Skin epidermis (tissue), 12 donors: ENCODE results near the gene ZNF335.
"Not testable (repeated sequence)": the region's sequence is repeated elsewhere in the genome, so short reads cannot be mapped to it uniquely, and the experiment has no call there.

Experiments used
- H3K27ac ChIP-seq, 21 experiments: fragments of 200-600 bp; sonication (generic) in 11 of 21; one replicate each; pipeline ENCODE4 v1.5.0; 2020; ENCODE audit warnings: mild to moderate bottlenecking in 3 of 21, inconsistent platforms in 2 of 21, moderate library complexity in 2 of 21
- H3K4me3 ChIP-seq, 7 experiments: fragments of 200-600 bp; sonication (generic) in 2 of 7; one replicate each; pipeline ENCODE4 v1.5.0; 2020; ENCODE audit warnings: inconsistent platforms in 2 of 7, mild to moderate bottlenecking in 2 of 7, moderate library complexity in 1 of 7

ZNF335 gene

DNA sequence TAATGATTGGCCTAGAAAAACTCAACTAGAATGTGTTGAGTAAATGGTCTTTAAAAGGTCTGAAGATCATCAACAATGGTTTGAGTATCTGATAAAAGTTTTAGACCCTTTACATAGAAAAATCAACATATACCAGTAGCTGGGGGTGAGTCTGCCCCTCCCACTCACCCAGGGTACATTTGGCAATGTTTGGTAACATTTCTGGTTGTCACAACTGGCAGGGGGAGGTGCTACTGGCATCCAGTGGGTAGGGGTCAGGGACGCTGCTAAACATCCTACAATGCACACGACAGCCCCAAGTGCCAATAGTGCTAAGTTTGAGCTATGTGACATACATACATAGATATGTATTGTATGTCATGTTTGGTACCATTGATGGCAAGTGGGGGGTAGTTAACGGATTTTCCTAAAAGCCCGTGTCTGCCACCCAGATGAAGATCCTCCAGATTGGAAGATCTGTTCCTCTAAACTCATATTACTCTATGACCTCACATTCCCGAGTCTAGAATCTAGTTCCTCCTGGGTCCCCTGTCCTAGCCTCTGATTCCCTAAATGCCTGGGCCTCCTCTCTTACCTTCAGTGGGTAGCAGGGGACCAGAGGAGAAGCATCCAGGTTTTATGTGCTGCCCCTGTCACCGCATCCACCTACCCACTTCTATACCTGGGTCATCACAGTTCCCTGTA, 34.2 kb upstream of the ZNF335 start:
- Histone ChIP-seq H3K4me3 (no peak overlapping the region), H3K27ac (peak overlapping the region in 4 of 21 experiments; percentile 39 to 80 (median 66))

DNA sequence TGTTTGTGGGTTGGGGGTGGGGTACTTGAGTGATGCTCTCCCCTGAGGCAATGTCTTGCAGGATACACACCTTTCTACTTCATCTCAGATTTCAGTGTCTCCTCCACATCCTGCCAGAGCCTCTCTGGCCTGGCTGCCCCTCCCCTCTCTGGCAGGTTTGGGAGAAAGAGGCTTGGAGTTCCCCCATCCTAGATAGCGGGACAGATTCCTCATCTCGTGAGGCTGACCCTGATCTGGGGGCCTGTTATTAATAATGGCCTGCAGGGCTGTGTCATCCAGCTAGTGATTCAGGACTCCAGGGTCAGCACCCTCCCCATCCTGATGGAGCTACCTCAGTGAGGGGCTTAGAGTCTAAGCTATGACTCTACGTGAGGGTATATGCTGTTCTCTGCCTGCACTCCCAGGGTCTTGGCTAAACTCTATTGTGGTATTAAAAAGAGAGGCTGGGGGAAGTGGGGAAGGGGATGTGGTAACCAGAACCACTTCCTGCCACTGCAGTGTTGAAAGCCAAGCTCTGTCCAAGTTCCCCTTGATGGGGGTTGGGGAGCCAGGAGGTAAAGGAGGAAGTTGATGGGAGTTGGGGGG, 33.0 kb upstream of the ZNF335 start:
- Histone ChIP-seq H3K27ac (peak overlapping the region in 14 of 21 experiments; percentile 14 to 80 (median 49)), H3K4me3 (peak overlapping the region in 1 of 7 experiments; percentile 4)

DNA sequence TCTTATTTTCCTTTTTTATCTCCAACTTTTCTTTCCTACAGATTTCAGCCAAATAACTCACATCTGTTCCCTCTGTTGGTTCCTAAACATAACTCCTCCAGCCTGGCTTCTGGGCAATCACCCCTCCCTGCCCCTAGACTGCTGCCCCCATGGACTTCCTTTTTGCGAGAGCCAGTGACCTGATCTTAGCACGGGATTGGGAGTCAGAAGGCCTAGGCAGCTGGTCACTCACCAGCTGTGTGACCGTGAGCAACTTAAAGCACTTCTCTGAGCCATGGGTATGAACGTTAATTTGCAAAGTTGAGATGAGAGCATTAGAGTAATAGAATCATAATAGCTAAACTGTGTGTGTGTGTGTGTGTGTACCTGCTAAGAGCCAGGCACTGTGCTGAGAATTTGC, 32.2 kb upstream of the ZNF335 start:
- Histone ChIP-seq H3K27ac (peak overlapping the region in 10 of 21 experiments; percentile 24 to 80 (median 59)), H3K4me3 (no peak overlapping the region)

DNA sequence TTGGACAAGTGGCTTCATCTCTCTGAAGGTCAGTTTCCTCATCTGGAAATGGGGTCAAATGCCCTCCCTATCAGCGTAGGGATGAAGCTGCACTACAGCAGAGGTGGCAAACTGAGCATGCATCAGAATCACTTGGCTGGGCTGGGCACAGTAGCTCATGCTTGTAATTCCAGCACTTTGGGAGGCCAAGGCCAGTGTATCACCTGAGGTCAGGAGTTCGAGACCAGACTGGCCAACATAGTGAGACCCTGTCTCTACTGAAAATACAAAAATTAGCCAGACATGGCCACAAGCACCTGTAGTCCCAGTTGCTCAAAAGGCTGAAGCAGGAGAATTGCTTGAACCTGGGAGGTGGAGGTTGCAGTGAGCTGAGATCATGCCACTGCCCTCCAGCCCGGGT, 30.0 kb upstream of the ZNF335 start:
- no peak overlapping the region for H3K4me3 ChIP-seq
- H3K27ac ChIP-seq: no peak overlapping the region

DNA sequence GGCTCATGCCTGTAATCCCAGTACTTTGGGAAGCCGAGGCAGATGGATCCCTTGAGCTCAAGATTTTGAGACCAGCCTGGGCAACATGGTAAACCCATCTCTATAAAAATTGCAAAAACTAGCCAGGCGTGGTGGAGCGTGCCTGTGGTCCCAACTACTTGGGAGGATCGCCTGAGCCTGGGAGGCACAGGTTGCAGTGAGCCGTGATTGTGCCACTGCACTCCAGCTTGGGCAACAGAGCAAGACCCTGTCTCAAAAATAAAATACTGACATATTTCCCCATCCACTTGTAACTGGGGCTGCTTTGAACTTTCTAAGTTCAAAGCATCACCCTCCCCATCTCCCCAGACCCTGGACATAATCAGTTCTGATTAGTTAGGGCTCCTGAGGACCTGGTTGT, 29.5 kb upstream of the ZNF335 start:
- Histone ChIP-seq H3K4me3 (no peak overlapping the region), H3K27ac (peak overlapping the region in 5 of 21 experiments; percentile 31 to 74 (median 39))

DNA sequence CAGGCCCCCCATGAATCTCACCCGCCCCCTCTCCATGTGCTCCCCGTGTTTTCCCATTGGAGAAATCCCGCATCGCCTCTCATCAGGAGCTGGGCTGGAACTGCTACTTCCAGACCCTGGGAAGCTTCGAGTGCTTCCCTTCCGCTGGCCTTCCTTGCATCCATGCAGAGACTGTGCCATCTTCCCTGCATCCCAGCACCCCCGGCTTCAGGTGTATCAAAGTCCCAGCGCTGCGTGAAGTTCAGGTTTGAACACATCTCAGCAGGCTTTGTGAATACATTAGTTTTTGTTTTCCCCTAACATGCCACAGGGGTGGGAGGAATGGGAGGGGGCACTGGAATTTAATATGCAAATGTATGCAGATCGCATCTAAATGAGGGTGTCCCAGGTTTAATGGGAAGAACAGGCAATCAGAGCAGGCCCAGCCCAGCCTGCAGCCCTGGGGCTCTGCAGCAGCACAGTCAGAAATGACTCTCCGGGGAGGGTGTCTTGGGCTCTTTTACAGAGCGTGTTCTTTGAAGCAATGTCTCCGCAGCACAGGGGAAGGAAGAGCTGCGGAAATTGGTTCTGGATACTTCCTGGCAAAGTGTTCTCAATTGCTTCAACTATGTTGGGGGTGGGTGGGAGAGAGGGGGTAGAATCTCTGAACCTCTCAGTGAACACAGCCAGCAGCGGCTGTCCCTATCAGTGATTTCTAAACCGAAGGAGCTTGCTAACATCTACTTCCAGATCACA, 28.4 kb upstream of the ZNF335 start:
- H3K4me3 ChIP-seq: no peak overlapping the region
- peak overlapping the region in 10 of 21 experiments; percentile 18 to 74 (median 38) for H3K27ac ChIP-seq

DNA sequence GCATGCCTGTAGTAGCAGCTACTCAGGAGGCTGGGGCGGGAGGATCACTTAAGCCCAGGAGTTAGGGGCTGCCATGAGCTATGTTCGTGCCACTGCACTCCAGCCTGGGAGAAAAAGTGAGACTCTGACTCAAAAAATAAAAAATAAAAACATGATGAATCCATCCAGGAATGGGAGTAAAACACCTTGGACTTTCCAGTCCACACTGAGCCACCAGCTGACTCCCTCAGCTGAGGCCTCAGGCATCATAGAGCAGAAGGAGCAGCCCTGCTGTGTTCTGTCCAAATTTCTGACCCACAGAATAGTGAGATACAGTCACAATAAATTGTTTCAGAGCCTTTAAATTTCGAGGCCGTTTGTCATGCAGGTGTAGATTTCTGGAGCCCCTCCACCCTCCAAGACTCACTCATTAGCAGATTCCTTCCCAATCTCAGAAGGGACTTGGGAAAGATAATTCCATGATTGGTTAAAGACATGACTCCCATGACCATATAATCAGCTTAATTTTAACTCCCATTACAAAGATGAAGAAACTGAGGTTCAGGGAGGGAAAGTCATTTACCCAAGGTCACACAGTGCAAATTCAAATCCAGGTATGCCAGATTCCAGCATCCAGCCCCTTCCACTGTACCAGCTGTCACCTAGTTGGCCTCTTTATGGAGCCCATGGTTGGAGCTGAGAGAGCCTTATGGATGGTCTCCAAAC, 27.7 kb upstream of the ZNF335 start:
- Histone ChIP-seq H3K27ac (peak overlapping the region in 4 of 21 experiments; percentile 18 to 74 (median 32)), H3K4me3 (no peak overlapping the region)

DNA sequence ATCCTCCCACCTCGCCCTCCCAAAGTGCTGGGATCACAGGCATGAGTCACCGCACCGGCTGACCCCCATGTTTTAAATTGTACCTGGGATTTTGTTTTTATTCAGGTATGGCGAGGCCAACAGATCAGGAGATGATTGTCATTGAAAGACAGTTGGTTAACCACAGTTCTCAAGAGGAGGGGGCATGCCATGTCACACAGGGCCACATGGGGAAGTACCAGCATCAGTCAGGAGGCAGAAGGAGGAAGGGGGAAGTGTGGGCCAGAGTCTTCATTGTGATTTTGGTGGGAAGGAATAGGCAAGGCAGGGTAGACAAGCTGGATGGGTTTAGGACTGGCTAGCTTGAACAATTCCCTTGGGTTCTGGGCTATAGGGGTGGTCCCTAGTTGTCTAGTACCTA, 26.8 kb upstream of the ZNF335 start:
- H3K27ac ChIP-seq: peak overlapping the region in 9 of 21 experiments; percentile 6 to 75 (median 50)

DNA sequence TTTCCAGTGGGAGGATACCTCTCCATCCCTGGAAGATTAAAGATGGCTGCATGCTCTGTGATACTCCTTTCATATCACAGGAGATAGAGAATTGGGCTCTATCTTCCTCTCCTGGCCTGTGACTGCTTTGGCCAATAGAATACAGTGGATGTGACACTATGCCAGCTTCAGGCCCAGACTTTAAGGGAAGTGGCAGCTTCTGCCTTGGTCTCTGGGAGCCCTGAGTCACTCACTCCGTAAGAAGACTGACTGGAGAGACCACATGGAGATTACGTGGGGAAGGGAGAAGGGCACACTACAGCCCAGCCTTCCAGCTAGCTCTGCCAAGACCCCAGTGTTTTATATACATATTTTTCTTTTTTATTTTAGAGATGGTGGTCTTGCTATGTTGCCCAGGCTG, 26.3 kb upstream of the ZNF335 start:
- no peak overlapping the region for H3K4me3 ChIP-seq
- peak overlapping the region in 9 of 21 experiments; percentile 6 to 75 (median 50) for H3K27ac ChIP-seq

More for the DNA sequence above, 26.8 kb upstream of the ZNF335 start:
- no peak overlapping the region for H3K4me3 ChIP-seq

DNA sequence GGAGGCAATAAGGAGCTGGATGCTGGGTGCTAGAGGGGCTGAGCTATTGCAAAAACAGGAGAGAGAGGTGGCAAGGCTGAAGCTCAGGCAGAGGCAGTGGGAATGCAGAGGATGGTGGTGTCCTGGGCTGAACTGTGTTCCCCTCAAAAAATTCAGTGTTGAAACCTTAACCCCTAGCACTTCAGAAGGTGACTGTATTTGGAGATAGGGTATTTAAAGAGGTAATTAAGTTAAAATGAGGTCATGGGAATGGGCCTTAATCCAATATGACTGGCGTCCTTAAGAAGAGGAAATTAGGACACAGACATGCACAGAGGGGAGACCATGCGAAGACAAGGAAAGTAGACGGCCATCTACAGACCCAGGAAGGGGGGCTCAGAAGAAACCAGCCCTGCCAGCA, 25.2 kb upstream of the ZNF335 start:
- H3K27ac ChIP-seq: peak overlapping the region in 1 of 21 experiments; percentile 18
- H3K4me3 ChIP-seq: no peak overlapping the region

DNA sequence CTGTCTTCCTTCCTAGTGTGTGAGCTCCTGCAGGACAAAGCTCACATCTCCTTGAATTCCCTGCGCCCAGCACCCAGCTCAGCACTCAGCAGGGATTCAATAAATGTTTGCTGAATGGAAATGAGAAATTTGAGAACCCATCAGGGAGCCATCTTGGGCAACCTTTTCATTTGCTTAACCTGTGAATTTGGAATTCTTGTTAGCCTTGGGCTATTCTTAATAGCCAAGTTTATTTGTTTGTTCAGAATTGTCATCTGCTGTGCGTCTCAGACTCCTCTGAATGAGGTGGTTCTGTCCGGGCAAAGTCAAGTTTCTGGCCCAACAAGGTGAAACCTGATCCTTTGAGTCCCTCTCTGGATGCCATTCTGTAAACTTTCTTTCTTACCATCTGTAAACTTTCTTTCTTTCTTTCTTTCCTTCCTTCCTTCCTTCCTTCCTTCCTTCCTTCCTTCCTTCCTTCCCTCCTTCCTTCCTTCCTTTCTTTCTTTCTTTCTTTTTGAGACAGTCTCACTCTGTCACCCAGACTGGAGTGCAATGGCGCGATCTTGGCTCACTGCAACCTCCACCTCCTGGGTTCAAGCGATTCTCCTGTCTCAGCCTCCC, 23.6 kb upstream of the ZNF335 start:
- peak overlapping the region in 1 of 21 experiments; percentile 34 for H3K27ac ChIP-seq
- H3K4me3 ChIP-seq: not testable (repeated sequence)

DNA sequence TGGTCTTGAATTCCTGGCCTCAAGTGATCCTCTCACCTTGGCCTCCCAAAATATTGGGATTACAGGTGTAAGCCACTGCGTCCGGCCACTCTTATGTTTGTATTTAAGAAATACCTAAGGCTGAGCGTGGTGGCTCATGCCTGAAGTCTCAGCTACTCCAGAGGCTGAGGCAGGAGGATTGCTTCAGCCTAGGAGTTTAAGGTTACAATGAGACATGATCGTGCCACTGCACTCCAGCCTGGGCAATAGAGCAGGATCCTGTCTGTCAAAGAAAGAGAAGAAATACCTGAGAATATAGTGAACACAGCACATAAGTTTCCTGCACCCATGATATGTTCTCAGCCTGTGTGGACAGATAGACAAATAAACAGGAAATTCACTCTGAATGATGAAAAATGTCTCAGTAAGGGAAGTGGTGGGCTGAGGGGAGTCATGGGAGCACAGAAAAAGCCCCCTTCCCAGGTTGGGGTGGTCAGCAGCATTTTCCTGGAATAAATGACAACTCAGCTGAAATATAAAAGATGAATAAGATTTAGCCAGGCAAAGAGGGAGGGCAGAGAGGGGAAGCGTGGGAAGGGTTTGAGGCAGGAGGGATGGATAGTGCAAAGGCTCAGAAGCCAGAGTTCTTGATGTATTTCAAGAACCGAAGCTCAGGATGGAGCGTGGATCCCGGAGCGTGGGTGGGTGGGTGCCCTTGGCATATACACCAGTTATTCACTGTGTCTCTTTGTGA, 22.9 kb upstream of the ZNF335 start:
- Histone ChIP-seq H3K4me3 (no peak overlapping the region), H3K27ac (peak overlapping the region in 1 of 21 experiments; percentile 34)

DNA sequence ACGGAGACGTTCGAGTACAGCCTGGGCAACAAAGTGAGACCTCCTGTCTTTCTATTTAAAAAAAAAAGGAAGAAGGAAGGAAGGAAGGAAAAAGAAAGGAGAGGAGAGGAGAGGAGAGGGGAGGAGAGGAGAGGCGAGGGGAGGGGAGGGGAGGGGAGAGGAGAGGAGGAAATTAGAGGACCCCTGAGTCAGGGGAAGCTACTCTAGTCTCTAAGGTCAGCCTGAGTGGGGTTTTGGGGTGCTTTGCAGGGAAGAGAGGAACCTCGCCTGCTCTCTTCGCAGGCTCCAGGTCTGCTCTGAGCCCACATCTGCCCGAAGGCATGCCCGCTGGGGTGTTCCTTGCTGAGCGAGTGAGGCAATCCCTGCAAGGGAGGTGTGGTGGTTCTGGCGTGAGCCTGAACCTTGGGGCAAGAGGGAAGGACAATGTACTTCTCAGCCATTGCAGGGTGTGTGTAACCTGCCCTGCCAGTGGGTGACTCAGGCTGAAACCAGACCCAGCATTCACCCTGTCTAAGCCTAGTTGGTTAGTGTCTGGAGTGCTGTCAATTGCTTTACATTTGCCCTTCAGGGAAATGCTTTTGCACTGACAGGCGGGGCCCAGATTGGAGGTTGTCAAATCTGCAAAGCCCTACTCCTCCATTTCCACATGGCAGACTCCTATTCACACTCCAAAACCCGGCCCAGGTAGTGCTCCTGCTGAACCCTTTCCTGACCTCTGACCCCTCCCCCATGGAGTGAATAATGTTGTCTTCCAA, 21.4 kb upstream of the ZNF335 start:
- H3K27ac ChIP-seq: peak overlapping the region in 3 of 21 experiments; percentile 13 to 52 (median 19)
- no peak overlapping the region for H3K4me3 ChIP-seq

DNA sequence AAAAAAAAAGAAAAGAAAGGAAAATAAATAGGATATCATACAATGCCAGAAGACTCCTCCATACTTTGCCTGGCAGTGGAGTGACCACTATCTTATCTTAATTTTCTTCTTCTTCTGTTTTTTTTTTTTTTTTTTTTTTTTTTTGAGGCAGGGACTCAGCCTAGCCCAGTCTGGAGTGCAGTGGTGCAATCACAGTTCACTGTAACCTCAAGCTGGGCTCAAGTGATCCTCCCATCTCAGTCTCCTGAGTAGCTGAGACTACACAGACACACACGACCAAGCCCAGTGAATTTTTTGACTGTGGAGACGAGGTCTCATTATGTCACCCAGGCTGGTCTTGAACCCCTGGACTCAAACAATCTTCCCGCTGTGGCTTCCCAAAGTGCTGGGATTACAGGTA, 19.6 kb upstream of the ZNF335 start:
- no peak overlapping the region for H3K4me3 ChIP-seq
- no peak overlapping the region for H3K27ac ChIP-seq

DNA sequence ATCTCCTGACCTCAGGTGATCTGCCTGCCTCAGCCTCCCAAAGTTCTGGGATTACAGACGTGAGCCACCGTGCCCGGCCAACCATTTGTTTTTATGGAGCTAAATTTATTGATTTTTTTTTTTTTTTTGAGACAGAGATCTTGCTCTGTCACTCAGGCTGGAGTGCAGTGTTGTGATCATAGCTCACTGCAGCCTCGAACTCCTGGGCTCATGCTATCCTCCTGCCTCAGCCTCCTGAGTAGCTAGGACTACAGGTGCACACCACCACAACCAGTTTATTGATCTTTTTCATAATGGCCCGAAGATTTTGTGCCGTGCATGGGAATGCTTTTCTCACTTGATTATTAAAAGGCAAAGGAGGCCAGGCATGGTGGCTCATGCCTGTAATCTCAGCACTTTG, 16.8 kb upstream of the ZNF335 start:
- not testable (repeated sequence) for H3K4me3 ChIP-seq, H3K27ac ChIP-seq

DNA sequence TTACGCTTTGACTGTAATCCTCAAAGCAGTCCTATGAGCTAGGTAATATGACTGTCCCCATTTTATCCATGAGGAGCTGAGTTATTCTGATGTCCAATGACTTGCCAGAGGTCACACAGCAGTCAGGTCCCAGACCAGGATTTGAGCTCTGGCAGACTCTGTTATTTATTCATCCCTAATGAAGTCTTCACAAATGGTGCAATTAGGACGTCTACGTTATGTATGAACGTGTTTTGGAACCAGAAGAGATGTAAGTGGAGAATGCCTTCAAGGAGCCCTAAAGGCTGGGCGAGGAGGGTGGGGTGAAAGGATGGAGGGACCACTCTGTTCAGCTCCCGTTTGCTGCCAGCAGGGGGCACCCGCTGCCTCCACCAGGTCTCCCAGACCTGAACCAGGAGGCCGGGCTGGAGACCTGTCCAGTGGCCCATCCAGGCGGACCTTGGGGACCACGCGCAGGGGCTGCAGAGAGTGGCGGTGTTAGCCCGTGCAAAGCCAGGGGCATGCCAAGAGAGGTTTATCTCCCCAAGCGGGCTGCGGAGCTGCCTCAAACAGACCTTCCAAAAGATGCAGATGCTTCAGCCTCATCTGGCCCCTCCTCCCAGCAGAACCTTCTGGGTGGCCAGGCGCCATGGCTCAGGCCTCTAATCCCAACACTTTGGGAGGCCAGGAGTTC, 15.2 kb upstream of the ZNF335 start:
- no peak overlapping the region for H3K4me3 ChIP-seq

DNA sequence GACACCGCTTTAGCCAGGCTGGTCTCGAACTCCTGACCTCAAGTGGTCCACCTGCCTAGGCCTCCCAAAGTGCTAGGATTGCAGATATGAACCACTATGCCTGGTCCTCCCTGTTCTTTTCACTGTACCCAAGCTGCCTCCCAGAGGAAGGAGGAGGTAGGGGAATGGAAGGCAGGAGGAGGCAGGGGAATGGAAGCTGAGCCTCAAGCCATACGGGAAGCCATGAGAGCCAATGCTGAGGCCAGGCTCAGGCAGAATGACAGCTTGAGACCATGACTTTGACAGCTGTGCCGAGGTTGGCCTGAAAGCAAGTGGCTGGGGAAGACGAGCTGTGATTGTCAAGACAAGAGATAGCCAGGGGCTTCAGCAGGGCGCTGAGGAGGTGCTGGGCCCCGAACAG, 13.6 kb upstream of the ZNF335 start:
- Histone ChIP-seq H3K27ac (no peak overlapping the region), H3K4me3 (no peak overlapping the region)

More for the DNA sequence above, 15.2 kb upstream of the ZNF335 start:
- no peak overlapping the region for H3K27ac ChIP-seq

DNA sequence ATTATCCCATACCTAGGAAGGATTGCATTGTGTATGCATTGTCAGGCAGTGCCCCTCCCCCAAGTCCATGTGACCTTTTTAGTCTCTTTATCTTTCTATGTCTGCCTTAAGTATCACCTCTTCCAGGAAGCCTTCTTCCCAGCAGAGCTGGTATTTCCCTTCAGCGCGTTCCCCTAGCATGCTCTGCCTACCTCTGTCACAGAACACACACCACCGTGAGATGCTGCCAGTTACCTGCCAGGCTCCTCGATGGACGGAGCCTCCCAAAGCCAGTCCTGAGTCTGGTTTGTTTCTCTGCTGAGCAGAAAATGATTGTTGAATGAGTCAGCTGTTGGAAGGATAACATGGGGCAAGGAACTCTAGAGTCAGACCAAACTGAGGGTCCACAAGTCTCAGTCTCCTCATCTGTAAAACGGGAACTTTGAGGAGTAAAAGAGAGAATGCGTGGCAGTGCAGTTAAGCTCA, 11.3 kb upstream of the ZNF335 start:
- no peak overlapping the region for H3K4me3 ChIP-seq
- H3K27ac ChIP-seq: no peak overlapping the region
